HCT116 (cell line): Measurements from ENCODE around the gene RAPGEF1.

Experiments used
- EGR1 ChIP-seq: IDR thresholded peaks from 2 replicates; pipeline ENCODE4 v1.6.1; 2012; ENCODE audit warnings: low read depth
- EZH2 ChIP-seq: fragments of 200-600 bp; sonication (generic); IDR thresholded peaks from 2 replicates; pipeline ENCODE4 v1.6.1; 2017; ENCODE audit warnings: antibody characterized with exemption, mixed run types
- EZH2phosphoT487 ChIP-seq: fragments of 200-600 bp; IDR thresholded peaks from 2 replicates; pipeline ENCODE4 v1.6.1; 2018; ENCODE audit warnings: antibody characterized with exemption, borderline replicate concordance
- FOSL1 ChIP-seq: IDR thresholded peaks from 2 replicates; pipeline ENCODE4 v1.6.1; 2012; ENCODE audit warnings: low read depth
- JUND ChIP-seq: IDR thresholded peaks from 2 replicates; pipeline ENCODE4 v1.6.1; 2012
- POLR2A ChIP-seq: IDR thresholded peaks from 2 replicates; pipeline ENCODE4 v1.7.0; 2011; ENCODE audit warnings: borderline replicate concordance; ENCODE audit not compliant: insufficient read depth, insufficient read length; ENCODE audit errors: extremely low read depth
- POLR2AphosphoS5 ChIP-seq: IDR thresholded peaks from 2 replicates; pipeline ENCODE4 v1.6.1; 2011; ENCODE audit warnings: mild to moderate bottlenecking, low read depth, low read length, moderate library complexity
- RAD21 ChIP-seq: IDR thresholded peaks from 2 replicates; pipeline ENCODE4 v1.6.1; 2012; ENCODE audit warnings: low read depth, mild to moderate bottlenecking
- SP1 ChIP-seq: IDR thresholded peaks from 2 replicates; pipeline ENCODE4 v1.6.1; 2012; ENCODE audit warnings: low read depth
- TF ChIP-seq, protein P1 (sequence below): IDR thresholded peaks from 2 replicates; pipeline ENCODE4 v1.6.1; 2012
- TF ChIP-seq, protein P2 (sequence below), 3 experiments: fragments of 200-600 bp in 1 of 3; sonication (generic) in 1 of 3; IDR thresholded peaks in 2 of 3; conservative IDR thresholded peaks in 1 of 3; 2 replicates each; pipeline ENCODE4 v1.5.1; 2012 to 2017; ENCODE audit warnings: low read depth in 2 of 3, low read length in 2 of 3, antibody characterized with exemption in 1 of 3, borderline replicate concordance in 1 of 3, control low read depth in 1 of 3, mild to moderate bottlenecking in 1 of 3, mixed read lengths in 1 of 3, mixed run types in 1 of 3, moderate library complexity in 1 of 3; ENCODE audit not compliant: insufficient read depth in 1 of 3
- TF ChIP-seq, protein P3 (sequence below): IDR thresholded peaks from 2 replicates; pipeline ENCODE4 v1.6.1; 2012
- TF ChIP-seq, protein P4 (sequence below): IDR thresholded peaks from 2 replicates; pipeline ENCODE4 v1.6.1; 2011; ENCODE audit warnings: mild to moderate bottlenecking, low read length, moderate library complexity; ENCODE audit not compliant: insufficient replicate concordance; ENCODE audit errors: extremely low read depth
- TF ChIP-seq, protein P5 (sequence below): IDR thresholded peaks from 2 replicates; pipeline ENCODE4 v1.6.1; 2012; ENCODE audit warnings: low read depth

DNA sequence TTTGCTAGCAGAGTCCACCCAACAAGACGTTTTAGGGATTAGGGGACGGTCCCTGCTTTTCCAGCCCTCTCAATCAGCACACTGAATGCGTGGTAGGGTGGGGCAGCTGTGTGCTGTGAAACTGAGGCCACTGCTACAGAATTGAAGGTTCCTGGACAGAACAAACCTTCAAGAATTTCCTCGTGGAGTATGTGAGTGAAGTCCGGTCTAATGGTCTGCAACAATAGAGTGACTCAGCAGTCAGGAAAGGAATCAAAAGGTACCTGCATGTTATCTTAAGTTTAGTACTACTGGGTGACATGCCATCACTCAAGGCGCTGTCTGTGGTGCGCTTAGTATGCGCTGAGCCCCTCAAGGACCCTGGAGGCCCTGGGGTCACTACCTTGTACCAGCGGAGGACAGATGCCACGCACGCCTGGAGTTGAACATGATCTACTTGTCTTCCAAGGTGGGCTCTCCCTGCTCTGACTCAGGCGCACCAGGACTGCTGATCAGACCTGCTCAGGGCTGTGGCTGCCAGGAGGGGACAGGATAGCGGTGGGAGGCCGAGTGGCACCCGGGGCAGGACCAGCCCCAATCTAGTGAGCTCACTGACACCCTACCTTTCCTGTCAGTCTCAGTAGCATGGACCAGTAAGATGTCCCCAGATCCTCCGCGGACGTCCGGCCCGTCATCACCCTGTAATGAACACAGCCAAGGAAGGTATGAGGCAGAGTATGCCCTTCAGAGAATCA, 144.0 kb downstream of the RAPGEF1 start:
- TF ChIP-seq, protein P1, sequence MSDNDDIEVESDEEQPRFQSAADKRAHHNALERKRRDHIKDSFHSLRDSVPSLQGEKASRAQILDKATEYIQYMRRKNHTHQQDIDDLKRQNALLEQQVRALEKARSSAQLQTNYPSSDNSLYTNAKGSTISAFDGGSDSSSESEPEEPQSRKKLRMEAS, result no peak
- TF ChIP-seq JUND, result no peak
- TF ChIP-seq RAD21, result no peak
- no peak for TF ChIP-seq POLR2A
- TF ChIP-seq EZH2phosphoT487, result no peak
- TF ChIP-seq EGR1, result no peak
- TF ChIP-seq, protein P2, sequence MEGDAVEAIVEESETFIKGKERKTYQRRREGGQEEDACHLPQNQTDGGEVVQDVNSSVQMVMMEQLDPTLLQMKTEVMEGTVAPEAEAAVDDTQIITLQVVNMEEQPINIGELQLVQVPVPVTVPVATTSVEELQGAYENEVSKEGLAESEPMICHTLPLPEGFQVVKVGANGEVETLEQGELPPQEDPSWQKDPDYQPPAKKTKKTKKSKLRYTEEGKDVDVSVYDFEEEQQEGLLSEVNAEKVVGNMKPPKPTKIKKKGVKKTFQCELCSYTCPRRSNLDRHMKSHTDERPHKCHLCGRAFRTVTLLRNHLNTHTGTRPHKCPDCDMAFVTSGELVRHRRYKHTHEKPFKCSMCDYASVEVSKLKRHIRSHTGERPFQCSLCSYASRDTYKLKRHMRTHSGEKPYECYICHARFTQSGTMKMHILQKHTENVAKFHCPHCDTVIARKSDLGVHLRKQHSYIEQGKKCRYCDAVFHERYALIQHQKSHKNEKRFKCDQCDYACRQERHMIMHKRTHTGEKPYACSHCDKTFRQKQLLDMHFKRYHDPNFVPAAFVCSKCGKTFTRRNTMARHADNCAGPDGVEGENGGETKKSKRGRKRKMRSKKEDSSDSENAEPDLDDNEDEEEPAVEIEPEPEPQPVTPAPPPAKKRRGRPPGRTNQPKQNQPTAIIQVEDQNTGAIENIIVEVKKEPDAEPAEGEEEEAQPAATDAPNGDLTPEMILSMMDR (IDR thresholded peaks at IDR 0.05 in 2 of 3, conservative IDR thresholded peaks at IDR 0.05 in 1 of 3; ENCODE audit: borderline replicate concordance in 1 of 3, insufficient read depth in 1 of 3, low read depth in 2 of 3, low read length in 2 of 3), result no peak
- TF ChIP-seq, protein P3, sequence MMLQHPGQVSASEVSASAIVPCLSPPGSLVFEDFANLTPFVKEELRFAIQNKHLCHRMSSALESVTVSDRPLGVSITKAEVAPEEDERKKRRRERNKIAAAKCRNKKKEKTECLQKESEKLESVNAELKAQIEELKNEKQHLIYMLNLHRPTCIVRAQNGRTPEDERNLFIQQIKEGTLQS, result no peak
- TF ChIP-seq, protein P4, sequence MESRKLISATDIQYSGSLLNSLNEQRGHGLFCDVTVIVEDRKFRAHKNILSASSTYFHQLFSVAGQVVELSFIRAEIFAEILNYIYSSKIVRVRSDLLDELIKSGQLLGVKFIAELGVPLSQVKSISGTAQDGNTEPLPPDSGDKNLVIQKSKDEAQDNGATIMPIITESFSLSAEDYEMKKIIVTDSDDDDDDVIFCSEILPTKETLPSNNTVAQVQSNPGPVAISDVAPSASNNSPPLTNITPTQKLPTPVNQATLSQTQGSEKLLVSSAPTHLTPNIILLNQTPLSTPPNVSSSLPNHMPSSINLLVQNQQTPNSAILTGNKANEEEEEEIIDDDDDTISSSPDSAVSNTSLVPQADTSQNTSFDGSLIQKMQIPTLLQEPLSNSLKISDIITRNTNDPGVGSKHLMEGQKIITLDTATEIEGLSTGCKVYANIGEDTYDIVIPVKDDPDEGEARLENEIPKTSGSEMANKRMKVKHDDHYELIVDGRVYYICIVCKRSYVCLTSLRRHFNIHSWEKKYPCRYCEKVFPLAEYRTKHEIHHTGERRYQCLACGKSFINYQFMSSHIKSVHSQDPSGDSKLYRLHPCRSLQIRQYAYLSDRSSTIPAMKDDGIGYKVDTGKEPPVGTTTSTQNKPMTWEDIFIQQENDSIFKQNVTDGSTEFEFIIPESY, result no peak
- TF ChIP-seq POLR2AphosphoS5, result no peak
- TF ChIP-seq, protein P5, sequence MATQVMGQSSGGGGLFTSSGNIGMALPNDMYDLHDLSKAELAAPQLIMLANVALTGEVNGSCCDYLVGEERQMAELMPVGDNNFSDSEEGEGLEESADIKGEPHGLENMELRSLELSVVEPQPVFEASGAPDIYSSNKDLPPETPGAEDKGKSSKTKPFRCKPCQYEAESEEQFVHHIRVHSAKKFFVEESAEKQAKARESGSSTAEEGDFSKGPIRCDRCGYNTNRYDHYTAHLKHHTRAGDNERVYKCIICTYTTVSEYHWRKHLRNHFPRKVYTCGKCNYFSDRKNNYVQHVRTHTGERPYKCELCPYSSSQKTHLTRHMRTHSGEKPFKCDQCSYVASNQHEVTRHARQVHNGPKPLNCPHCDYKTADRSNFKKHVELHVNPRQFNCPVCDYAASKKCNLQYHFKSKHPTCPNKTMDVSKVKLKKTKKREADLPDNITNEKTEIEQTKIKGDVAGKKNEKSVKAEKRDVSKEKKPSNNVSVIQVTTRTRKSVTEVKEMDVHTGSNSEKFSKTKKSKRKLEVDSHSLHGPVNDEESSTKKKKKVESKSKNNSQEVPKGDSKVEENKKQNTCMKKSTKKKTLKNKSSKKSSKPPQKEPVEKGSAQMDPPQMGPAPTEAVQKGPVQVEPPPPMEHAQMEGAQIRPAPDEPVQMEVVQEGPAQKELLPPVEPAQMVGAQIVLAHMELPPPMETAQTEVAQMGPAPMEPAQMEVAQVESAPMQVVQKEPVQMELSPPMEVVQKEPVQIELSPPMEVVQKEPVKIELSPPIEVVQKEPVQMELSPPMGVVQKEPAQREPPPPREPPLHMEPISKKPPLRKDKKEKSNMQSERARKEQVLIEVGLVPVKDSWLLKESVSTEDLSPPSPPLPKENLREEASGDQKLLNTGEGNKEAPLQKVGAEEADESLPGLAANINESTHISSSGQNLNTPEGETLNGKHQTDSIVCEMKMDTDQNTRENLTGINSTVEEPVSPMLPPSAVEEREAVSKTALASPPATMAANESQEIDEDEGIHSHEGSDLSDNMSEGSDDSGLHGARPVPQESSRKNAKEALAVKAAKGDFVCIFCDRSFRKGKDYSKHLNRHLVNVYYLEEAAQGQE, result no peak
- no peak for TF ChIP-seq FOSL1
- no peak for TF ChIP-seq EZH2
- TF ChIP-seq SP1, result no peak
